ENCODE measurements around the gene SPTLC1.
"Not testable (repeated sequence)": the region's sequence is repeated elsewhere in the genome, so short reads cannot be mapped to it uniquely, and the experiment has no call there.

The SPTLC1 gene

GRCh38 chr9:92140074-92140753 lies 25.0 kb upstream of the SPTLC1 start:
- DNase-seq: peak; percentile 9

- DNase-seq: not testable (repeated sequence)
These were observed 23.8 kb upstream of the SPTLC1 start for GRCh38 chr9:92138960-92139540.

DNA sequence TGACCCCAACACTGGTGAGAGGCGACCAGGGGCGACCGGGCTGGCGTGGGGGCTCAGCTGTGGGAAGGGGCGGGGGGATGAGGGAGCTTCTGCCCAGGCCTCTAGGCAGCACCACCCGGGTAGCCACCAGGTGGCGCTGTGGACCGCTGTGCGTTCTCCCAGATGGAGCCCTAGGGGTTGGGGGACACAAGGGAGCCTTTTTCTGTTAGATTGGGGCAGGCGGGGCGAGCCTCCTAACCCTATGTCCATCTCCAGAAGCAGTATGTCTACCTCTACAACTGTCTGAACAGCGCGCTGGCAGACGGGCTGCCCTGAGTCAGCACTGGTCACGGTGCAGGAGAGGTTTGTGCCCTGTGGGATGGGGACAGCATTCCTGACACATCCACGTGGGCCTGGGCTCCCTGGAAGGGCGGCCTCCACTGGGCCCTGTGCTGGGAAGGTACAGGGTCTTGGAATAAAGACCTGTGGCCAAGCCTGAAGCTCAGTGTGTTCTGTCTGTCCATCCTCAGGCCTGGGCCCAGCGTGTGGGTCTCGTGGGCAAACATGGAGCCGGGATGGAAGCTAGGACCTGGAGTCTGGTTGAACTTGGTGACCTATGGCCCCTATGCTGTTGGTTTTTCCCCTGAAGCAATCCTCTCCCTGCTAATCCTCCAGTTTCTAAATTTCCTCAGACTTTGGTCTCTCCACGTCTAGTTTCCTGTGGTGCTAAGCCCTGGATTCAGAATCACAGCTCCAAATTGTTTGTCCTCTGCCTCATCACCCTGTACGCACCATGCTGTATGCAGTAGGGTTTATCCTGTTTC lies 23.1 kb upstream of the SPTLC1 start:
- DNase-seq: peak; percentile 51

DNA sequence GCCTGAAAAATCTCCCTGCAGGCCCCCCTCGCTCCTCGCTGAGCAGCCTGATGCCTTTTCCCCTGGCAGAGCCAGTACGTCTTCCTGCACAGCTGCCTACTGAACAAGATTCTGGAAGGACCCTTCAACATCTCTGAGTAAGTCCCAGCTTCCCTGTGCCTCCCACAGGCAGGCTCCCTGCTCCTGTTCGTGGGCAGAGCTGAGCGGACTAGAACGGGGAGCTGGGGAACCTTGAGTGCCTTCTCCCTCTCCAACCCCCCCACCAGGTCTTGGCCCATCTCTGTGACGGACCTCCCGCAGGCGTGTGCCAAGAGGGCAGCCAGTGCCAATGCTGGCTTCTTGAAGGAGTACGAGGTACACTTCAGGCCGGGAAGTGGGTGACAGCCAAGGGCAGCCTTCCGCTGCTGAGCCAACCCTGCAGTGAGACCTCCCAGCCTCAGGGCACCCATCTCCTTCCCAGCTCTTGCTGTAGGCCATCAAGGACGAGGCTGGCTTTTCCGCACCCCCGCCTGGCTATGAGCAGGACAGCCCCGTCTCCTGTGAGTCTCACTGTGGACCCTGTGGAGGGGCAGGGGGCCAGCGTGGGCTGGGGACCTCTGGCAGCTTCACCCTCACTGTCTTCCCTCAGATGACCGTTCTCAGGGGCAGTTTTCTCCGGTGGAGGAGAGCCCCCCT lies 21.1 kb upstream of the SPTLC1 start:
- no peak for DNase-seq

GRCh38 chr9:92135576-92135975 lies 20.4 kb upstream of the SPTLC1 start:
- DNase-seq: no peak

- peak; percentile 86 for DNase-seq
These were observed 18.9 kb upstream of the SPTLC1 start for GRCh38 chr9:92133949-92134604.

DNA sequence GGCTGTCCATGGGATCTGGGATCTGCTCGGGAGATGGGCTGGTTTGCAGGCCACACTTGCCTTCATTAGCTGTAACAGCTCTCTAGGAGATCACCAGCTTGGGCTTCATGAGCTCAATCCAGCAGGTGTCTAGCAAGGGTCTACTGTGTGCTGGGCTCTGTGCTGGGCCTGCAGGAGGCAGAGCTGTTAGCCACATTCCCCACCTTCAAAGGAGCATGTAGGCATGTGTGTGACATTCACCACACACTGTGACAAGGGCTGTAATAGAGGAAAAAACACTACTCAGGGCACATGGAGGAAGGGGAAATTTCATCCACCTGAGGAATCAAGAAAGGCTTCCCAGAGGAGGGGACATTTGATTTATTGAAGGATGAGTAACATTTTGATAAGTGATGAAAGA lies 17.7 kb upstream of the SPTLC1 start:
- not testable (repeated sequence) for DNase-seq

GRCh38 chr9:92132501-92132900 lies 17.3 kb upstream of the SPTLC1 start:
- no peak for DNase-seq

DNA sequence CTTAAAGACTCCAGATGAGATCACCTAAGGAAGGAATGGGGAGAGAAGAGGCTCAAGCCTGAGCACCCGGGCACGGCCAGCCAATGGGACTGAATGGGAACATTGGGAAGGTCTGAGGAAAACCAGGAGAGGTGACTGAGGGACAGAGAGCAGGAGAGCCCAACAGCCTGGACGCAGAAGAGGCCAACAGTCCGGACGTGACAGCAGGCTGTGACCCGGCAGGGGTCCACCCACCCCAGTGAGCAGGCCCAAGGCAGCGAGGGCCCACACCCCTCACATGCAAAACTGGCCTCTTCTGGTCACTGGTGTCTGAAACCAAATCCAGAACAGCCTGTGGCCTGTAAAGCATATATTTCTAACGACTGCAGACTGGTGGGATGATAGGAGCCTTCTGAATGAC lies 7.6 kb upstream of the SPTLC1 start:
- DNase-seq: no peak

GRCh38 chr9:92122061-92122460 lies 6.8 kb upstream of the SPTLC1 start:
- no peak for DNase-seq

GRCh38 chr9:92121265-92121664 lies 6.1 kb upstream of the SPTLC1 start:
- DNase-seq: no peak

GRCh38 chr9:92120138-92120537 lies 4.9 kb upstream of the SPTLC1 start:
- DNase-seq: no peak

- DNase-seq: no peak
These were observed 4.4 kb upstream of the SPTLC1 start for GRCh38 chr9:92119586-92119985.

DNA sequence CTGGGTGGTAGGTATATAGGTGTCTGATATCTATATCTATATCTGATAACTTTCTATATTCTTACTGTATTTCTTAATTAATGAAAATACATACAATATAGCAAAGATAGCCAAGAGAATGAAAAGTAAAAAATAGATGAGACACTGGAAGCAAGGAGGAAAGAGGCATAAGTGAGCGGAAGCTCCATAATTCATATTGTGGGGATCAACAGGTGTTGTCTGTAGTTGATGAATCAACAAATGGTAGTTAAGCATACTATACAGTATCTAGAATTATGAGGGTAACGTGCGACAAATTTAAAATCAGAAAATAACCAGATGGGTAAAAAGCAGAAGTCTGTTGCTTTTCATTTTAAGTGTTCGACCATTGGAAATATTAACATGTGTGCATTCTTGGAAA lies 7.1 kb downstream of the SPTLC1 start:
- DNase-seq: no peak

- not testable (repeated sequence) for DNase-seq
These were observed 9.6 kb downstream of the SPTLC1 start for GRCh38 chr9:92105446-92106225.

GRCh38 chr9:92103601-92104000 lies 11.6 kb downstream of the SPTLC1 start:
- DNase-seq: not testable (repeated sequence)

GRCh38 chr9:92100237-92100911 lies 14.8 kb downstream of the SPTLC1 start:
- no peak for DNase-seq

- DNase-seq: no peak
These were observed 16.6 kb downstream of the SPTLC1 start for GRCh38 chr9:92098638-92099037.

DNA sequence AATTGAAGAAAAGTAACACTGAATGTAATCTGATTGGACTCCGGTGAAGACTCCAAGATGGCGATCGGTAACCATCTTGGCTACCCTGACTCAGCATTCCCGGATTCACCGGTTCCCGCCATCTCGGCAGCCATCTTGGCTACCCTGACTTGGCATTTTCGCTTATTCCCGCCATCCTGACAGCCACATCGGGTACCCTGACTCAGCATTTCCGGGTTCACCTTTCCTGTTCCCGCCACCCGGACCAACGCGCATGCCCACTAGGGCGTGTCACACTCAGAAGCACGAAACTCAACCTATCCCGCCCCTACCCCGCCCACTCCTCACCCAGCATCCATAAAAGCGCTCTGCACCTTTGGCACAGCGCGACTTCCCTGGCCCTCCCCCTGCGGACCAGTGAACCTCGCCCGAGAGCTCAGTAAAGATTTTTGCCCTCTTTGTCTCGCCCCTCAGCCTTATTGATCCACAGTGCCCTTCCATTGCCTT lies 17.2 kb downstream of the SPTLC1 start:
- DNase-seq: no peak

DNA sequence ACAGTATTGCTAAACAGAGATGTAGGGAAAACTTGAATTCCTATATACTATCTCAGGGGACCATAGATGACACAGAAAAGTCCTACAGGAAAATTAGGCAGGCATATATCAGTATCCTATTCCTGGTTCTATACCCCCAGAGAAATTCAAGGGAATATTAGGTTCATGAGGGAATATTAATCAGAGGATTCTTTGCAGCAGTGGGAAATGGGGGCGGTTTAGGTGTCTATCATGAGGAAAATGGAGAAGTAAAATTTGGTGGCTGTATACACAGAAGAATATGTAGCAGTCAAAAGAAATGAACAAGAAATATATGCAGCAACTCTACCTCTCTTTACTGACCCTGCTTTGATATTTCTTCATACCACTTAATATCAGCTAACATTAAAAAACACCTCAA lies 20.0 kb downstream of the SPTLC1 start:
- no peak for DNase-seq

DNA sequence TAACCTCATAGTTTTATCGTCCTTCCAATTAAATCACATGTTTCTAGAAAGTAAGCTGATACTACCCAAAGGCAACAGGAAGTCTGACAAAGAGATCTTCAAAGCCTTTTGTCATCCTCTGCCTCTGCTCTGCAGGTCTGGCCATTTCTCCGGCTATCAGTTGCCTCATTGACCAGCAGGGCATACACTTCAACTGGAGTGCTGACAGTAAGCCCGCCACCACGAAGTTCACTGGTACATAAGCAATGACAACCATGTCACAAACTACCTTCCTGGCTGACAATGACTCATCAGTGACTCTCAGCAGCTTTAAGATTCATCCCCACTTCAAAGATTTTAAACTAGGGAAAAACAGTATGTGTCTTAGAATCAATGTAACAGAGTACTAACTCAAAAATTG lies 20.6 kb downstream of the SPTLC1 start:
- DNase-seq: no peak
